Sigmoid colon (tissue), 7 donors: ENCODE results near the gene FXN. TPM values are rescaled to one million over a fixed set of nuclear protein-coding genes. Genes with fewer than 3 reads are reported as not detected.
"Not testable (repeated sequence)": the region's sequence is repeated elsewhere in the genome, so short reads cannot be mapped to it uniquely, and the experiment has no call there.

Experiments used
- DNase-seq: peaks from one replicate; pipeline ENCODE4 v3.0.0-alpha.2; 2019
- H3K27ac ChIP-seq, 4 donors: fragments of 200-600 bp; sonication (generic); one replicate each; pipeline ENCODE4 v1.5.1; 2016 to 2019; ENCODE audit warnings: mild to moderate bottlenecking in 1 of 4
- H3K27me3 ChIP-seq, 3 donors: fragments of 200-600 bp; sonication (generic); one replicate each; pipeline ENCODE4 v1.5.1; 2019; ENCODE audit warnings: mild to moderate bottlenecking in 1 of 3
- H3K36me3 ChIP-seq, 4 donors: fragments of 200-600 bp; sonication (generic); one replicate each; pipeline ENCODE4 v1.5.1; 2016 to 2019
- H3K4me1 ChIP-seq, 4 donors: fragments of 200-600 bp; sonication (generic); one replicate each; pipeline ENCODE4 v1.5.1; 2017 to 2019
- H3K4me3 ChIP-seq, 4 donors: fragments of 200-600 bp; sonication (generic); one replicate each; pipeline ENCODE4 v1.5.1; 2017 to 2019; ENCODE audit warnings: mild to moderate bottlenecking in 2 of 4, moderate library complexity in 1 of 4
- H3K9me3 ChIP-seq, 4 donors: fragments of 200-600 bp in 3 of 4; sonication (generic) in 3 of 4; one replicate each; pipeline versions ENCODE4 v1.5.1 to v1.6.1; 2013 to 2019
- EP300 ChIP-seq, 4 donors: sonication (generic); formaldehyde crosslinking; IDR thresholded peaks; one replicate each; pipeline ENCODE4 v1.6.1; 2017; ENCODE audit warnings: antibody characterized with exemption in 4 of 4
- POLR2A ChIP-seq, 2 donors: fragments of 450-650 bp; IDR thresholded peaks; one replicate each; pipeline ENCODE4 v1.6.1; 2016; ENCODE audit warnings: antibody characterized with exemption in 2 of 2, mild to moderate bottlenecking in 2 of 2, moderate library complexity in 2 of 2
- POLR2AphosphoS5 ChIP-seq, 4 donors: sonication (generic); formaldehyde crosslinking; IDR thresholded peaks; one replicate each; pipeline ENCODE4 v1.6.1; 2017; ENCODE audit warnings: antibody characterized with exemption in 4 of 4
- WGBS, 2 donors: extraction: QIAGEN DNeasy Blood & Tissue Kit; methylation state at CpG; one replicate each; pipeline ENCODE4 v1.1.7; 2013; 5-methylcytosine and 5-hydroxymethylcytosine counted together
- intact Hi-C: fragments of 100-400 bp; cut with DNase I; formaldehyde crosslinking; loops from one replicate; pipeline ENCODE4 v1.15.1; 2023
- polyA plus RNA-seq, 3 donors: library from polyadenylated mRNA; stranded (reverse); fragments of 200-250 nt; gene quantifications; one replicate each; pipeline ENCODE4 v1.2.3, GENCODE V29; 2013
- total RNA-seq, 4 donors: library from RNA; depleted of rRNA; stranded (reverse); fragments of >200 nt; gene quantifications; one replicate each; pipeline ENCODE4 v1.1.0, GENCODE V29; 2016
- TF ChIP-seq, protein P1 (sequence below), 4 experiments: fragments of 450-650 bp in 3 of 4; fragments of 200-600 bp in 1 of 4; IDR thresholded peaks; one replicate each; pipeline ENCODE4 v1.5.1; 2016 to 2019; ENCODE audit warnings: antibody characterized with exemption in 4 of 4, mild to moderate bottlenecking in 3 of 4, moderate library complexity in 2 of 4
- donor health status: healthy with polysubstance abuse.
- donor health status: Bipolar disorder and iron deficiency.
- donor health status: healthy.

The FXN gene
- total RNA-seq (1 to 10 TPM; 3.4 to 8.7 (median 5.6) TPM), polyA plus RNA-seq (10 to 100 TPM; 10.2 to 16.1 (median 10.2) TPM)

DNA sequence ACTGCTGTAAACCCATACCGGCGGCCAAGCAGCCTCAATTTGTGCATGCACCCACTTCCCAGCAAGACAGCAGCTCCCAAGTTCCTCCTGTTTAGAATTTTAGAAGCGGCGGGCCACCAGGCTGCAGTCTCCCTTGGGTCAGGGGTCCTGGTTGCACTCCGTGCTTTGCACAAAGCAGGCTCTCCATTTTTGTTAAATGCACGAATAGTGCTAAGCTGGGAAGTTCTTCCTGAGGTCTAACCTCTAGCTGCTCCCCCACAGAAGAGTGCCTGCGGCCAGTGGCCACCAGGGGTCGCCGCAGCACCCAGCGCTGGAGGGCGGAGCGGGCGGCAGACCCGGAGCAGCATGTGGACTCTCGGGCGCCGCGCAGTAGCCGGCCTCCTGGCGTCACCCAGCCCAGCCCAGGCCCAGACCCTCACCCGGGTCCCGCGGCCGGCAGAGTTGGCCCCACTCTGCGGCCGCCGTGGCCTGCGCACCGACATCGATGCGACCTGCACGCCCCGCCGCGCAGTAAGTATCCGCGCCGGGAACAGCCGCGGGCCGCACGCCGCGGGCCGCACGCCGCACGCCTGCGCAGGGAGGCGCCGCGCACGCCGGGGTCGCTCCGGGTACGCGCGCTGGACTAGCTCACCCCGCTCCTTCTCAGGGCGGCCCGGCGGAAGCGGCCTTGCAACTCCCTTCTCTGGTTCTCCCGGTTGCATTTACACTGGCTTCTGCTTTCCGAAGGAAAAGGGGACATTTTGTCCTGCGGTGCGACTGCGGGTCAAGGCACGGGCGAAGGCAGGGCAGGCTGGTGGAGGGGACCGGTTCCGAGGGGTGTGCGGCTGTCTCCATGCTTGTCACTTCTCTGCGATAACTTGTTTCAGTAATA lies at the start of gene FXN:
Gene FXN, plus strand, starts transcription at position 315 of the 871 bp plus-strand sequence. Its CDS starts 31 bp downstream, at position 346.
- 1% methylated on average over 75 of the region's 75 CpGs for WGBS, 2 donors
- H3K4me1 ChIP-seq, result peaks cover 0 to 15% (median 12%) of the 10 kb centered on the region in 4 donors
- H3K36me3 ChIP-seq, result no peaks in the 10 kb centered on the region
- no peaks in the 10 kb centered on the region for H3K27me3 ChIP-seq
- peak; percentile 90 for DNase-seq
- peak within 1 kb of the TSS; percentile 43 to 68 (median 64) for H3K4me3 ChIP-seq
- intact Hi-C loops, result loop anchor here (1.0 kb wide), 1 partner anchor 157 kb away; no protein-coding TSS in a partner anchor
- H3K9me3 ChIP-seq, result no peaks in the 10 kb centered on the region
- TF ChIP-seq, protein P1, sequence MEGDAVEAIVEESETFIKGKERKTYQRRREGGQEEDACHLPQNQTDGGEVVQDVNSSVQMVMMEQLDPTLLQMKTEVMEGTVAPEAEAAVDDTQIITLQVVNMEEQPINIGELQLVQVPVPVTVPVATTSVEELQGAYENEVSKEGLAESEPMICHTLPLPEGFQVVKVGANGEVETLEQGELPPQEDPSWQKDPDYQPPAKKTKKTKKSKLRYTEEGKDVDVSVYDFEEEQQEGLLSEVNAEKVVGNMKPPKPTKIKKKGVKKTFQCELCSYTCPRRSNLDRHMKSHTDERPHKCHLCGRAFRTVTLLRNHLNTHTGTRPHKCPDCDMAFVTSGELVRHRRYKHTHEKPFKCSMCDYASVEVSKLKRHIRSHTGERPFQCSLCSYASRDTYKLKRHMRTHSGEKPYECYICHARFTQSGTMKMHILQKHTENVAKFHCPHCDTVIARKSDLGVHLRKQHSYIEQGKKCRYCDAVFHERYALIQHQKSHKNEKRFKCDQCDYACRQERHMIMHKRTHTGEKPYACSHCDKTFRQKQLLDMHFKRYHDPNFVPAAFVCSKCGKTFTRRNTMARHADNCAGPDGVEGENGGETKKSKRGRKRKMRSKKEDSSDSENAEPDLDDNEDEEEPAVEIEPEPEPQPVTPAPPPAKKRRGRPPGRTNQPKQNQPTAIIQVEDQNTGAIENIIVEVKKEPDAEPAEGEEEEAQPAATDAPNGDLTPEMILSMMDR (IDR thresholded peaks at IDR 0.05), result peak; percentile 82 to 99 (median 90)
- TF ChIP-seq POLR2A (IDR thresholded peaks at IDR 0.05) (no peak), EP300 (IDR thresholded peaks at IDR 0.05) (no peak), POLR2AphosphoS5 (IDR thresholded peaks at IDR 0.05) (peak in 2 of 4 donors; percentile 50 to 61)
- peak within 1 kb of the TSS; percentile 83 to 86 (median 85) for H3K27ac ChIP-seq

GRCh38 chr9:68986949-68987348 lies 48.6 kb upstream of the FXN start:
- H3K27ac ChIP-seq, H3K9me3 ChIP-seq, intact Hi-C loops, DNase-seq, H3K27me3 ChIP-seq, H3K36me3 ChIP-seq, H3K4me3 ChIP-seq: not testable (repeated sequence)
- WGBS, 2 donors, result 94 to 95% methylated on average over 7 of the region's 7 CpGs
- peaks cover 0 to 19% (median 11%) of the 10 kb centered on the region in 4 donors for H3K4me1 ChIP-seq

DNA sequence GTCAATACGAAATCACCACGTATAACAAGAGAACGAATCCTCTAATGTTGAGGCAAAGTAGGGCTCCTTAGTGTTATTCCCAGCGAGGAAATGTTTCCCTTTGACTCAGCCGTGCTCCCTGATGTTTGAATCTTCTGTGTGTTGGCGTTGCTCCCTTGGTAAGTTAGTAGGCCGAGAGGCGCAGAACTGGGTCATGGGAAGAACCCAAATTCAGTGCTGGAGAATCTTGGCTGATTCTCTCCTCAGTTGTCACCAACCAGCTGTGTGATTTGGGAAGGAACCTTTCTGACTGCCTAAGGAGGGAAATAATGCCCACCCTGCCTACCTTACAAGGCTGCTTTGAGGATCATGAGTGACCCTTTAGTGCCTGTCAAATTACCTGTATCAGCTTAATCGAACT lies 44.1 kb upstream of the FXN start:
- no peak for TF ChIP-seq POLR2A (IDR thresholded peaks at IDR 0.05)
- 81 to 95% methylated on average over 9 of the region's 9 CpGs for WGBS, 2 donors
- H3K4me3 ChIP-seq, result no peak overlapping the region
- no peaks in the 10 kb centered on the region for H3K4me1 ChIP-seq
- H3K36me3 ChIP-seq, result no peaks in the 10 kb centered on the region
- H3K9me3 ChIP-seq, result no peaks in the 10 kb centered on the region
- H3K27me3 ChIP-seq, result no peaks in the 10 kb centered on the region
- intact Hi-C loops, result no loop called here
- H3K27ac ChIP-seq, result no peak overlapping the region
- no peak for DNase-seq

- Histone ChIP-seq H3K9me3 (no peaks in the 10 kb centered on the region), H3K27ac (no peak overlapping the region), H3K4me1 (peaks cover 0 to 23% (median 12%) of the 10 kb centered on the region in 4 donors), H3K27me3 (no peaks in the 10 kb centered on the region), H3K36me3 (no peaks in the 10 kb centered on the region), H3K4me3 (no peak overlapping the region)
- WGBS, 2 donors, result 73 to 81% methylated on average over 3 of the region's 3 CpGs
- intact Hi-C loops, result no loop called here
- TF ChIP-seq EP300 (IDR thresholded peaks at IDR 0.05) (no peak), POLR2AphosphoS5 (IDR thresholded peaks at IDR 0.05) (no peak), POLR2A (IDR thresholded peaks at IDR 0.05) (no peak)
- TF ChIP-seq, protein P1 (IDR thresholded peaks at IDR 0.05), result no peak
- no peak for DNase-seq
These were observed 39.8 kb upstream of the FXN start for GRCh38 chr9:68995776-68996175.

GRCh38 chr9:68996462-68996861 lies 39.1 kb upstream of the FXN start:
- no peaks in the 10 kb centered on the region for H3K36me3 ChIP-seq
- H3K27ac ChIP-seq, result no peak overlapping the region
- H3K4me3 ChIP-seq, result no peak overlapping the region
- no peaks in the 10 kb centered on the region for H3K9me3 ChIP-seq
- TF ChIP-seq POLR2A (IDR thresholded peaks at IDR 0.05) (no peak), EP300 (IDR thresholded peaks at IDR 0.05) (no peak), POLR2AphosphoS5 (IDR thresholded peaks at IDR 0.05) (no peak)
- TF ChIP-seq, protein P1 (IDR thresholded peaks at IDR 0.05), result no peak
- no peaks in the 10 kb centered on the region for H3K27me3 ChIP-seq
- WGBS, 2 donors, result 70 to 88% methylated on average over 5 of the region's 5 CpGs
- intact Hi-C loops, result no loop called here
- no peak for DNase-seq
- peaks cover 0 to 23% (median 12%) of the 10 kb centered on the region in 4 donors for H3K4me1 ChIP-seq
